OCI-LY3 (cell line): Measurements from ENCODE around the gene OSBPL3.

Experiments
- H2AFZ ChIP-seq: fragments of 200-600, 300-600 bp; shearing (Covaris generic); 2 replicates; pipeline ENCODE4 v1.6.0; 2014; ENCODE audit warnings: antibody characterized with exemption, low read depth, low read length
- H3K27ac ChIP-seq: fragments of 200-600, 300-600 bp; sonication (generic); 2 replicates; pipeline ENCODE4 v1.5.1; 2014; ENCODE audit warnings: mild to moderate bottlenecking, low read length, moderate library complexity, mixed read lengths
- H3K27me3 ChIP-seq: fragments of 200-600, 300-600 bp; sonication (generic); 2 replicates; pipeline ENCODE4 v1.6.1; 2014; ENCODE audit warnings: low read depth, low read length, mixed read lengths
- H3K36me3 ChIP-seq: fragments of 200-600, 300-600 bp; sonication (generic); replicated peaks from 2 replicates; pipeline ENCODE3; 2014; ENCODE audit warnings: low read depth, low read length, mixed read lengths
- H3K4me1 ChIP-seq: fragments of 300-600, 200-600 bp; sonication (generic); 2 replicates; pipeline ENCODE4 v1.6.1; 2014; ENCODE audit warnings: low read length, mixed read lengths
- H3K4me2 ChIP-seq: fragments of 200-600, 300-600 bp; sonication (generic); 2 replicates; pipeline ENCODE4 v1.6.1; 2014; ENCODE audit warnings: low read length, mixed read lengths
- H3K4me3 ChIP-seq: fragments of 300-600, 200-600 bp; sonication (generic); 2 replicates; pipeline ENCODE4 v1.5.1; 2014; ENCODE audit warnings: antibody characterized with exemption, mild to moderate bottlenecking, low read length, moderate library complexity
- H3K79me2 ChIP-seq: fragments of 300-600, 200-600 bp; shearing (Covaris generic); 2 replicates; pipeline ENCODE4 v1.6.1; 2014; ENCODE audit warnings: mild to moderate bottlenecking, low read length, mixed read lengths
- H3K9ac ChIP-seq: fragments of 300-600, 200-600 bp; shearing (Covaris generic); 2 replicates; pipeline ENCODE4 v1.6.0; 2014; ENCODE audit warnings: mild to moderate bottlenecking, low read length, moderate library complexity
- H3K9me3 ChIP-seq: fragments of 200-600, 300-600 bp; shearing (Covaris generic); 2 replicates; pipeline ENCODE4 v1.6.1; 2014; ENCODE audit warnings: low read length, mixed read lengths; ENCODE audit not compliant: insufficient read depth
- H4K20me1 ChIP-seq: fragments of 200-600, 300-600 bp; sonication (generic); 2 replicates; pipeline ENCODE4 v1.6.1; 2016; ENCODE audit warnings: low read length, mixed read lengths; ENCODE audit not compliant: insufficient read depth
- CTCF ChIP-seq: fragments of 200-600, 300-600 bp; sonication (generic); IDR thresholded peaks from 2 replicates; pipeline ENCODE4 v1.5.1; 2014; ENCODE audit warnings: antibody characterized with exemption, low read length, low read depth
- EZH2phosphoT487 ChIP-seq: fragments of 200-600 bp; shearing (Covaris generic); IDR thresholded peaks from 2 replicates; pipeline ENCODE4 v1.6.1; 2018; ENCODE audit warnings: antibody characterized with exemption, mixed run types, low read depth

Gene OSBPL3

GRCh38 chr7:24873944-24874343 is 106.0 kb downstream of the OSBPL3 start:
- Histone ChIP-seq H3K27me3 (no peaks in the 10 kb centered on the region), H3K79me2 (no peaks in the 10 kb centered on the region), H3K4me2 (no peak overlapping the region), H3K4me1 (peaks cover 20% of the 10 kb centered on the region), H3K4me3 (no peak overlapping the region), H3K27ac (no peak overlapping the region), H3K36me3 (no peaks in the 10 kb centered on the region), H3K9ac (no peak overlapping the region), H3K9me3 (no peaks in the 10 kb centered on the region), H2AFZ (no peak overlapping the region), H4K20me1 (no peaks in the 10 kb centered on the region)
- TF ChIP-seq CTCF (no peak), EZH2phosphoT487 (no peak)

- no peaks in the 10 kb centered on the region for H3K36me3 ChIP-seq
- H3K4me1 ChIP-seq: peaks cover 10% of the 10 kb centered on the region
- H3K27ac ChIP-seq: no peak overlapping the region
- no peak overlapping the region for H3K4me3 ChIP-seq
- no peaks in the 10 kb centered on the region for H3K27me3 ChIP-seq
- no peaks in the 10 kb centered on the region for H3K9me3 ChIP-seq
- TF ChIP-seq CTCF: no peak
- TF ChIP-seq EZH2phosphoT487: no peak
- H3K9ac ChIP-seq: no peak overlapping the region
- no peaks in the 10 kb centered on the region for H4K20me1 ChIP-seq
- H2AFZ ChIP-seq: no peak overlapping the region
- H3K79me2 ChIP-seq: no peaks in the 10 kb centered on the region
- no peak overlapping the region for H3K4me2 ChIP-seq
Observed at GRCh38 chr7:24871770-24872169, 108.2 kb downstream of the OSBPL3 start.

GRCh38 chr7:24870766-24871165 is 109.2 kb downstream of the OSBPL3 start:
- H3K27ac ChIP-seq: no peak overlapping the region
- no peak overlapping the region for H3K9ac ChIP-seq
- TF ChIP-seq CTCF (no peak), EZH2phosphoT487 (no peak)
- H3K79me2 ChIP-seq: no peaks in the 10 kb centered on the region
- H3K27me3 ChIP-seq: no peaks in the 10 kb centered on the region
- no peak overlapping the region for H2AFZ ChIP-seq
- no peaks in the 10 kb centered on the region for H3K9me3 ChIP-seq
- H3K4me2 ChIP-seq: no peak overlapping the region
- no peaks in the 10 kb centered on the region for H4K20me1 ChIP-seq
- no peaks in the 10 kb centered on the region for H3K36me3 ChIP-seq
- peaks cover 10% of the 10 kb centered on the region for H3K4me1 ChIP-seq
- H3K4me3 ChIP-seq: no peak overlapping the region

GRCh38 chr7:24869572-24869971 is 110.4 kb downstream of the OSBPL3 start:
- Histone ChIP-seq H3K27me3 (no peaks in the 10 kb centered on the region), H3K9me3 (no peaks in the 10 kb centered on the region), H2AFZ (no peak overlapping the region)

More at GRCh38 chr7:24869572-24869971, 110.4 kb downstream of the OSBPL3 start:
- H3K27ac ChIP-seq: no peak overlapping the region
- no peak overlapping the region for H3K4me3 ChIP-seq
- H3K4me2 ChIP-seq: no peak overlapping the region
- peaks cover 10% of the 10 kb centered on the region for H3K4me1 ChIP-seq
- TF ChIP-seq CTCF (no peak), EZH2phosphoT487 (no peak)
- H3K79me2 ChIP-seq: no peaks in the 10 kb centered on the region
- no peak overlapping the region for H3K9ac ChIP-seq
- no peaks in the 10 kb centered on the region for H4K20me1 ChIP-seq
- H3K36me3 ChIP-seq: no peaks in the 10 kb centered on the region
